HEK293 (cell line): Measurements from ENCODE around the gene CEND1.

Experiments
- FEZF1 ChIP-seq: fragments of 450-650 bp; formaldehyde crosslinking; IDR thresholded peaks from 2 replicates; pipeline ENCODE4 v1.5.1; 2016; ENCODE audit warnings: missing biosample characterization, missing genetic modification characterization
- GLI4 ChIP-seq: fragments of 450-650 bp; formaldehyde crosslinking; IDR thresholded peaks from 2 replicates; pipeline ENCODE4 v1.5.1; 2016; ENCODE audit warnings: missing biosample characterization, missing genetic modification characterization
- HOXA7 ChIP-seq: sonication (generic); formaldehyde crosslinking; IDR thresholded peaks from 2 replicates; pipeline ENCODE4 v1.8.1; 2022; ENCODE audit warnings: missing genetic modification reagents, borderline replicate concordance
- IKZF3 ChIP-seq: fragments of 450-650 bp; IDR thresholded peaks from 2 replicates; pipeline ENCODE4 v1.5.0; 2018; ENCODE audit warnings: missing biosample characterization, mild to moderate bottlenecking, missing genetic modification characterization, moderate library complexity
- KLF16 ChIP-seq: fragments of 450-650 bp; formaldehyde crosslinking; IDR thresholded peaks from 2 replicates; pipeline ENCODE4 v1.5.1; 2017; ENCODE audit warnings: missing biosample characterization, missing genetic modification characterization
- KLF8 ChIP-seq: fragments of 450-650 bp; formaldehyde crosslinking; IDR thresholded peaks from 2 replicates; pipeline ENCODE4 v1.5.1; 2016; ENCODE audit warnings: missing biosample characterization, missing genetic modification characterization
- TCF7L2 ChIP-seq: IDR thresholded peaks from 2 replicates; pipeline ENCODE4 v1.6.1; 2011; ENCODE audit warnings: low read depth, mild to moderate bottlenecking, inconsistent platforms, low read length, moderate library complexity, borderline replicate concordance
- YY1 ChIP-seq: fragments of 450-650 bp; formaldehyde crosslinking; IDR thresholded peaks from 2 replicates; pipeline ENCODE4 v1.5.1; 2018; ENCODE audit warnings: missing biosample characterization, missing genetic modification characterization
- ZBTB20 ChIP-seq: fragments of 450-650 bp; formaldehyde crosslinking; IDR thresholded peaks from 2 replicates; pipeline ENCODE4 v1.5.1; 2016; ENCODE audit warnings: missing biosample characterization, missing genetic modification characterization
- ZFP69B ChIP-seq: fragments of 450-650 bp; formaldehyde crosslinking; IDR thresholded peaks from 2 replicates; pipeline ENCODE4 v1.5.1; 2016; ENCODE audit warnings: missing biosample characterization, missing genetic modification characterization
- ZNF132 ChIP-seq: fragments of 450-650 bp; formaldehyde crosslinking; IDR thresholded peaks from 2 replicates; pipeline ENCODE4 v1.5.1; 2017; ENCODE audit warnings: missing biosample characterization, missing genetic modification characterization, borderline replicate concordance
- ZNF274 ChIP-seq, 2 experiments: fragments of 200-500 bp in 1 of 2; fragments of 450-650 bp in 1 of 2; sonication (Bioruptor generic) in 1 of 2; formaldehyde crosslinking in 1 of 2; IDR thresholded peaks; 2 replicates each; pipeline versions ENCODE4 v1.5.1 to v1.6.1; 2014 to 2016; ENCODE audit warnings: borderline replicate concordance in 1 of 2, inconsistent platforms in 1 of 2, low read length in 1 of 2, missing biosample characterization in 1 of 2, missing genetic modification characterization in 1 of 2
- ZNF311 ChIP-seq: fragments of 450-650 bp; formaldehyde crosslinking; IDR thresholded peaks from 2 replicates; pipeline ENCODE4 v1.5.1; 2017; ENCODE audit warnings: missing biosample characterization, missing genetic modification characterization, borderline replicate concordance
- ZNF416 ChIP-seq: fragments of 450-650 bp; formaldehyde crosslinking; IDR thresholded peaks from 2 replicates; pipeline ENCODE4 v1.5.1; 2016; ENCODE audit warnings: missing biosample characterization, missing genetic modification characterization
- ZNF433 ChIP-seq: fragments of 450-650 bp; formaldehyde crosslinking; IDR thresholded peaks from 2 replicates; pipeline ENCODE4 v1.5.1; 2016; ENCODE audit warnings: missing biosample characterization, missing genetic modification characterization, low read depth
- ZNF514 ChIP-seq: fragments of 450-650 bp; formaldehyde crosslinking; IDR thresholded peaks from 2 replicates; pipeline ENCODE4 v1.5.1; 2016; ENCODE audit warnings: missing biosample characterization, missing genetic modification characterization
- ZNF530 ChIP-seq: fragments of 450-650 bp; formaldehyde crosslinking; IDR thresholded peaks from 2 replicates; pipeline ENCODE4 v1.5.1; 2016; ENCODE audit warnings: low read depth, missing biosample characterization, missing genetic modification characterization
- ZNF561 ChIP-seq: fragments of 450-650 bp; IDR thresholded peaks from 2 replicates; pipeline ENCODE4 v1.5.1; 2018; ENCODE audit warnings: missing biosample characterization, missing genetic modification characterization, borderline replicate concordance
- ZNF571 ChIP-seq: fragments of 450-650 bp; formaldehyde crosslinking; IDR thresholded peaks from 2 replicates; pipeline ENCODE4 v1.5.0; 2017; ENCODE audit warnings: missing biosample characterization, missing genetic modification characterization
- ZNF596 ChIP-seq: fragments of 450-650 bp; IDR thresholded peaks from 2 replicates; pipeline ENCODE4 v1.5.0; 2018; ENCODE audit warnings: missing biosample characterization, mild to moderate bottlenecking, missing genetic modification characterization, moderate library complexity
- ZNF610 ChIP-seq: fragments of 450-650 bp; formaldehyde crosslinking; IDR thresholded peaks from 2 replicates; pipeline ENCODE4 v1.5.1; 2016; ENCODE audit warnings: missing biosample characterization, missing genetic modification characterization, borderline replicate concordance
- ZNF623 ChIP-seq: fragments of 450-650 bp; formaldehyde crosslinking; IDR thresholded peaks from 2 replicates; pipeline ENCODE4 v1.5.1; 2016; ENCODE audit warnings: missing biosample characterization, missing genetic modification characterization
- ZNF626 ChIP-seq: fragments of 450-650 bp; sonication (Bioruptor Pico); formaldehyde crosslinking; IDR thresholded peaks from 2 replicates; pipeline ENCODE4 v1.5.1; 2018; ENCODE audit warnings: missing biosample characterization, missing genetic modification characterization, inconsistent platforms
- ZNF645 ChIP-seq: fragments of 450-650 bp; formaldehyde crosslinking; IDR thresholded peaks from 2 replicates; pipeline ENCODE4; 2016; ENCODE audit warnings: missing biosample characterization, missing genetic modification characterization
- ZNF670 ChIP-seq: fragments of 450-650 bp; formaldehyde crosslinking; IDR thresholded peaks from 2 replicates; pipeline ENCODE4 v1.5.1; 2016; ENCODE audit warnings: missing biosample characterization, missing genetic modification characterization, low read depth
- ZNF704 ChIP-seq: fragments of 450-650 bp; formaldehyde crosslinking; IDR thresholded peaks from 2 replicates; pipeline ENCODE4 v1.5.1; 2016; ENCODE audit warnings: missing biosample characterization, missing genetic modification characterization
- ZNF707 ChIP-seq: fragments of 450-650 bp; formaldehyde crosslinking; IDR thresholded peaks from 2 replicates; pipeline ENCODE4 v1.5.1; 2016; ENCODE audit warnings: missing biosample characterization, missing genetic modification characterization
- ZNF76 ChIP-seq: fragments of 450-650 bp; formaldehyde crosslinking; IDR thresholded peaks from 2 replicates; pipeline ENCODE4; 2016; ENCODE audit warnings: low read depth, missing biosample characterization, missing genetic modification characterization, borderline replicate concordance
- ZNF768 ChIP-seq: fragments of 450-650 bp; formaldehyde crosslinking; IDR thresholded peaks from 2 replicates; pipeline ENCODE4 v1.5.1; 2018; ENCODE audit warnings: missing biosample characterization, mild to moderate bottlenecking, missing genetic modification characterization
- ZNF776 ChIP-seq: fragments of 450-650 bp; formaldehyde crosslinking; IDR thresholded peaks from 2 replicates; pipeline ENCODE4 v1.5.0; 2017; ENCODE audit warnings: missing biosample characterization, missing genetic modification characterization, borderline replicate concordance
- ZNF792 ChIP-seq: fragments of 450-650 bp; formaldehyde crosslinking; IDR thresholded peaks from 2 replicates; pipeline ENCODE4 v1.5.1; 2016; ENCODE audit warnings: missing biosample characterization, missing genetic modification characterization
- TF ChIP-seq, protein P1 (sequence below): fragments of 450-650 bp; IDR thresholded peaks from 2 replicates; pipeline ENCODE4 v1.5.1; 2018; ENCODE audit warnings: missing biosample characterization, mild to moderate bottlenecking, missing genetic modification characterization
- TF ChIP-seq, protein P2 (sequence below): sonication (generic); formaldehyde crosslinking; IDR thresholded peaks from 2 replicates; pipeline ENCODE4 v1.8.1; 2022; ENCODE audit warnings: mild to moderate bottlenecking, moderate library complexity, missing genetic modification reagents
- TF ChIP-seq, protein P3 (sequence below): fragments of 450-650 bp; formaldehyde crosslinking; IDR thresholded peaks from 2 replicates; pipeline ENCODE4 v1.5.1; 2017; ENCODE audit warnings: missing biosample characterization, missing genetic modification characterization

Gene CEND1

DNA sequence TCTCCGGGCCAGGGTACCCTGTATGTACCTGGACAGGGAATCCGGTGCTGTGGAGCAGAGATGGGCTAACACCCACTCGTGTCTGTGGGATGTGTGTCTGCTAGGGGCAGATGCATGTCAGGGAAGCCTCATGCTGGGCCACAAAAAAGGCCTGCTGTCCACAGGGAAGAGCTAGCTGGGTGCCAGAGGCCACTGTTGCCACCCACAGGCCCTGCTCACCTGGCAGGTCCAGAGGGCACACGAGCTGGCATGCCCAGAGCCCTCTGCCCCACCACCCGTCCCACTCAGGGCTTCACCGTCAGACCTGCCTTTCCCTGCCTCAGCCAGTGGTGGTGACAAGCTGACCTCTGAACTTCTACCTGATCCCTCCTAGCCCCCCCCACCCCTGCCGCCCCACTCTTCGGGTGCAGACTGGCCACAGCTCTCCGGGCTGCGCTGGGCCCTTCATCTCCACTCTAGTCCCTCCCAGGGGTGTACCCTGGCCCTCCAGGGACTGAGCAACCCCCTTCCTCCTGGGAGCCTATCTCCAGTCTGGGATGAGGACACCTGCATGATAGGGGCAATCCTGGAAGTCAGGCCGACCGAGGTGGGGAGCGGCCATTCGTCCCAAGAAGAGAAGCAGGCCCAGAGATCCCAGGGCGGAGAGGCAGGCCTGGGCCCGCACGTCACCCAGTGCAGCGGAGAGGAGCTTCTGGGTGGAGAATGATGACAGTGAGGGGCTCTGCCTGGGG, 6.8 kb upstream of the CEND1 start (continued):
- no peak for TF ChIP-seq ZNF645 (tag by site-specific recombination)
- TF ChIP-seq ZNF514: no peak
- no peak for TF ChIP-seq ZNF704 (tag by site-specific recombination)
- TF ChIP-seq ZNF776 (tag by site-specific recombination): no peak
- no peak for TF ChIP-seq ZFP69B (tag by site-specific recombination)
- TF ChIP-seq, protein P1, sequence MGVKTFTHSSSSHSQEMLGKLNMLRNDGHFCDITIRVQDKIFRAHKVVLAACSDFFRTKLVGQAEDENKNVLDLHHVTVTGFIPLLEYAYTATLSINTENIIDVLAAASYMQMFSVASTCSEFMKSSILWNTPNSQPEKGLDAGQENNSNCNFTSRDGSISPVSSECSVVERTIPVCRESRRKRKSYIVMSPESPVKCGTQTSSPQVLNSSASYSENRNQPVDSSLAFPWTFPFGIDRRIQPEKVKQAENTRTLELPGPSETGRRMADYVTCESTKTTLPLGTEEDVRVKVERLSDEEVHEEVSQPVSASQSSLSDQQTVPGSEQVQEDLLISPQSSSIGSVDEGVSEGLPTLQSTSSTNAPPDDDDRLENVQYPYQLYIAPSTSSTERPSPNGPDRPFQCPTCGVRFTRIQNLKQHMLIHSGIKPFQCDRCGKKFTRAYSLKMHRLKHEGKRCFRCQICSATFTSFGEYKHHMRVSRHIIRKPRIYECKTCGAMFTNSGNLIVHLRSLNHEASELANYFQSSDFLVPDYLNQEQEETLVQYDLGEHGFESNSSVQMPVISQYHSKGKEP: no peak
- TF ChIP-seq, protein P2, sequence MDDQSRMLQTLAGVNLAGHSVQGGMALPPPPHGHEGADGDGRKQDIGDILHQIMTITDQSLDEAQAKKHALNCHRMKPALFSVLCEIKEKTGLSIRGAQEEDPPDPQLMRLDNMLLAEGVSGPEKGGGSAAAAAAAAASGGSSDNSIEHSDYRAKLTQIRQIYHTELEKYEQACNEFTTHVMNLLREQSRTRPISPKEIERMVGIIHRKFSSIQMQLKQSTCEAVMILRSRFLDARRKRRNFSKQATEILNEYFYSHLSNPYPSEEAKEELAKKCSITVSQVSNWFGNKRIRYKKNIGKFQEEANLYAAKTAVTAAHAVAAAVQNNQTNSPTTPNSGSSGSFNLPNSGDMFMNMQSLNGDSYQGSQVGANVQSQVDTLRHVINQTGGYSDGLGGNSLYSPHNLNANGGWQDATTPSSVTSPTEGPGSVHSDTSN (CRISPR knock-in tag): no peak
- TF ChIP-seq KLF8: no peak
- TF ChIP-seq KLF16: no peak
- no peak for TF ChIP-seq ZNF610
- TF ChIP-seq ZBTB20 (tag by site-specific recombination): peak; percentile 81
- TF ChIP-seq ZNF768 (tag by site-specific recombination): no peak
- TF ChIP-seq ZNF792: no peak
- no peak for TF ChIP-seq HOXA7 (CRISPR knock-in tag)
- no peak for TF ChIP-seq ZNF596 (tag by site-specific recombination)
- no peak for TF ChIP-seq ZNF670 (tag by site-specific recombination)
- TF ChIP-seq ZNF623 (tag by site-specific recombination): no peak
- no peak for TF ChIP-seq GLI4 (tag by site-specific recombination)
- TF ChIP-seq TCF7L2: no peak
- TF ChIP-seq FEZF1 (tag by site-specific recombination): peak; percentile 8; the same call in 1 of the 2 replicates
- TF ChIP-seq ZNF416: no peak
- no peak for TF ChIP-seq ZNF561
- no peak for TF ChIP-seq ZNF274 (IDR thresholded peaks at IDR 0.05; ENCODE audit: low read length)
- TF ChIP-seq ZNF274 (tag by site-specific recombination; IDR thresholded peaks at IDR 0.05; ENCODE audit: borderline replicate concordance): no peak
- TF ChIP-seq ZNF530: no peak
- no peak for TF ChIP-seq ZNF311 (tag by site-specific recombination)
- TF ChIP-seq ZNF132 (tag by site-specific recombination): no peak
- no peak for TF ChIP-seq ZNF571 (tag by site-specific recombination)
- 0 out of 2 replicates have a peak, but pooled peaks have one; percentile 24 for TF ChIP-seq IKZF3 (tag by site-specific recombination)
- TF ChIP-seq, protein P3, sequence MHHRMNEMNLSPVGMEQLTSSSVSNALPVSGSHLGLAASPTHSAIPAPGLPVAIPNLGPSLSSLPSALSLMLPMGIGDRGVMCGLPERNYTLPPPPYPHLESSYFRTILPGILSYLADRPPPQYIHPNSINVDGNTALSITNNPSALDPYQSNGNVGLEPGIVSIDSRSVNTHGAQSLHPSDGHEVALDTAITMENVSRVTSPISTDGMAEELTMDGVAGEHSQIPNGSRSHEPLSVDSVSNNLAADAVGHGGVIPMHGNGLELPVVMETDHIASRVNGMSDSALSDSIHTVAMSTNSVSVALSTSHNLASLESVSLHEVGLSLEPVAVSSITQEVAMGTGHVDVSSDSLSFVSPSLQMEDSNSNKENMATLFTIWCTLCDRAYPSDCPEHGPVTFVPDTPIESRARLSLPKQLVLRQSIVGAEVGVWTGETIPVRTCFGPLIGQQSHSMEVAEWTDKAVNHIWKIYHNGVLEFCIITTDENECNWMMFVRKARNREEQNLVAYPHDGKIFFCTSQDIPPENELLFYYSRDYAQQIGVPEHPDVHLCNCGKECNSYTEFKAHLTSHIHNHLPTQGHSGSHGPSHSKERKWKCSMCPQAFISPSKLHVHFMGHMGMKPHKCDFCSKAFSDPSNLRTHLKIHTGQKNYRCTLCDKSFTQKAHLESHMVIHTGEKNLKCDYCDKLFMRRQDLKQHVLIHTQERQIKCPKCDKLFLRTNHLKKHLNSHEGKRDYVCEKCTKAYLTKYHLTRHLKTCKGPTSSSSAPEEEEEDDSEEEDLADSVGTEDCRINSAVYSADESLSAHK (tag by site-specific recombination): no peak
- TF ChIP-seq ZNF433 (tag by site-specific recombination): no peak
- TF ChIP-seq ZNF626 (tag by site-specific recombination): no peak
- TF ChIP-seq ZNF76 (tag by site-specific recombination): peak; percentile 32; the same call in 1 of the 2 replicates
- no peak for TF ChIP-seq YY1 (tag by site-specific recombination)
- TF ChIP-seq ZNF707 (tag by site-specific recombination): no peak
